Kidney glomerular epithelial cell (primary cell): ENCODE measurements around the gene AMIGO3.
"Not testable (repeated sequence)": the region's sequence is repeated elsewhere in the genome, so short reads cannot be mapped to it uniquely, and the experiment has no call there.

Source experiments
- DNase-seq: peaks from one replicate; lab custom pipeline; 2025; lab: John Stamatoyannopoulos, UW

The AMIGO3 gene

GRCh38 chr3:49719214-49719884 lies at the start of gene AMIGO3:
Gene AMIGO3, minus strand, starts transcription at chr3:49719684. Its CDS starts 219 bp downstream, at chr3:49719465.
- peak; percentile 86 for DNase-seq

- no peak for DNase-seq
Measured at GRCh38 chr3:49763981-49764380, 44.5 kb upstream of the AMIGO3 start.

GRCh38 chr3:49761661-49762060 lies 42.2 kb upstream of the AMIGO3 start:
- no peak for DNase-seq

GRCh38 chr3:49759226-49759625 lies 39.7 kb upstream of the AMIGO3 start:
- no peak for DNase-seq

GRCh38 chr3:49757197-49757596 lies 37.7 kb upstream of the AMIGO3 start:
- no peak for DNase-seq

GRCh38 chr3:49756036-49756435 lies 36.6 kb upstream of the AMIGO3 start:
- no peak for DNase-seq

GRCh38 chr3:49754536-49754935 lies 35.1 kb upstream of the AMIGO3 start:
- no peak for DNase-seq

GRCh38 chr3:49751501-49751900 lies 32.0 kb upstream of the AMIGO3 start:
- DNase-seq = no peak

- no peak for DNase-seq
Measured at GRCh38 chr3:49750056-49750455, 30.6 kb upstream of the AMIGO3 start.

- DNase-seq = not testable (repeated sequence)
Measured at GRCh38 chr3:49748874-49749273, 29.4 kb upstream of the AMIGO3 start.

- DNase-seq = no peak
Measured at GRCh38 chr3:49747792-49748480, 28.5 kb upstream of the AMIGO3 start.

- DNase-seq = no peak
Measured at GRCh38 chr3:49745986-49746385, 26.5 kb upstream of the AMIGO3 start.

- DNase-seq = no peak
Measured at GRCh38 chr3:49740427-49740826, 20.9 kb upstream of the AMIGO3 start.

- DNase-seq = no peak
Measured at GRCh38 chr3:49738067-49738713, 18.7 kb upstream of the AMIGO3 start.

GRCh38 chr3:49734752-49735151 lies 15.3 kb upstream of the AMIGO3 start:
- DNase-seq = no peak

GRCh38 chr3:49733551-49733950 lies 14.1 kb upstream of the AMIGO3 start:
- no peak for DNase-seq

- no peak for DNase-seq
Measured at GRCh38 chr3:49732597-49732996, 13.1 kb upstream of the AMIGO3 start.

GRCh38 chr3:49729966-49730609 lies 10.6 kb upstream of the AMIGO3 start:
- DNase-seq = no peak

GRCh38 chr3:49727924-49728361 lies 8.5 kb upstream of the AMIGO3 start:
- no peak for DNase-seq

- no peak for DNase-seq
Measured at GRCh38 chr3:49727154-49727923, 7.9 kb upstream of the AMIGO3 start.

GRCh38 chr3:49725906-49726681 lies 6.6 kb upstream of the AMIGO3 start:
- no peak for DNase-seq
